ENCODE data around the gene BARX1.

BARX1 gene

GRCh38 chr9:93916358-93916757 lies 38.8 kb downstream of the BARX1 start:
- no peak for DNase-seq

DNA sequence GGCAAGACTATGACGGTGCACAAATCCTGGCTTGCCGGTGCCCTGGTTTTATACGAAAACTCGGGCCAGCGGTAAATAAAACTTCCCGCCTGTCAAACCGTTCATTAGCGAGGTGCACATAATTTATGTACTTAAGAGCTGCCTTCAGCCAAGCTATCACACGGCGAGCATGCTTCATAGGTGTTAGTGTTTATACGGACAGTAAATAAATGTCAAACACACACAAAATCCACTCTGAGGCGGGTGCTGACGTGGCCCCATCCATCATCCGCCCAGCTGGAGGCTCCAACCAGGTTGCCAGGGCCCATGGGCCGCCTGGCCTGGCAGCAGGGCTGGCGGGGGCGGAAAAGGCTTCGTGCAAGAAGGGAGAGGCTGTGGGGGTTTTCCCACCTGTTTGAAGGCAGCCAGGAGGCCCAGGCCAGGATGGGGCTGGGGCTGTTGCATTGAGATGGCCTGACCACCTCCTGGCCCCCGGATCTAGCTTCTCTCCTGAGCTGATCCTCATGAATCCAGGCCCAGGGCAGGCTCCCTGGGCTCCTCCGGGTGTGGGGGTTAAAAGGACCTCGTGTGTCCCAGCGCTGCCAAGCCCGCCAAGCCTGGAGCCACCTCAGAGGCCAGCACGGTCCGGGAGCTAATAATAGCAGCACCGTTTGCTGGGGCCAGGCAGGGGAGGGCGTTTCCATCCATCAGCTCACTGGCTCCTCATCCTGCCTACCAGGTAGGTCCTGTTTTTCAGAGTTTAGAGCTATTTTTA lies 43.2 kb downstream of the BARX1 start:
- no peak for DNase-seq

GRCh38 chr9:93911136-93911745 lies 43.9 kb downstream of the BARX1 start:
- DNase-seq: no peak

DNA sequence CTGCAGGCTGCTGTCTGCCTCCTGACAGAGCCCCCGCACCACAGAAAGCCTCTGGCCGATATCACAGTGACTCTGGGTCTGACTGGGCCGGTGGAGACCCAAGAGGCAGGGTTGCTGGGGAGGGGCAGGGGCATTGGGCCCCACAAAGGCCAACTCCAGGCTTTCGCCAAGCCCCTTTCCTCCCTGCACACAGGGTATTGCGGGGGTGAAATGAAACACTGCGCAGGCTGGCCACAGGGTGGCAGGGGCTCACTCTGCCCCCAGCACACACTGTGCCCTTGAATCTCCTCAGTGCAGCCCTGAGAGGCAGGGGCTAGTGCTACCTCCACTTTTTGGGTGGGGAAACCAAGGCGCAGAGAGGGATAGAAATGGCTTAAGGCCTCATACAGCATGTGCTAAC lies 44.6 kb downstream of the BARX1 start:
- DNase-seq: no peak

GRCh38 chr9:93910196-93910595 lies 45.0 kb downstream of the BARX1 start:
- DNase-seq: no peak

- DNase-seq: no peak
These were observed 45.9 kb downstream of the BARX1 start for GRCh38 chr9:93909242-93909616.

DNA sequence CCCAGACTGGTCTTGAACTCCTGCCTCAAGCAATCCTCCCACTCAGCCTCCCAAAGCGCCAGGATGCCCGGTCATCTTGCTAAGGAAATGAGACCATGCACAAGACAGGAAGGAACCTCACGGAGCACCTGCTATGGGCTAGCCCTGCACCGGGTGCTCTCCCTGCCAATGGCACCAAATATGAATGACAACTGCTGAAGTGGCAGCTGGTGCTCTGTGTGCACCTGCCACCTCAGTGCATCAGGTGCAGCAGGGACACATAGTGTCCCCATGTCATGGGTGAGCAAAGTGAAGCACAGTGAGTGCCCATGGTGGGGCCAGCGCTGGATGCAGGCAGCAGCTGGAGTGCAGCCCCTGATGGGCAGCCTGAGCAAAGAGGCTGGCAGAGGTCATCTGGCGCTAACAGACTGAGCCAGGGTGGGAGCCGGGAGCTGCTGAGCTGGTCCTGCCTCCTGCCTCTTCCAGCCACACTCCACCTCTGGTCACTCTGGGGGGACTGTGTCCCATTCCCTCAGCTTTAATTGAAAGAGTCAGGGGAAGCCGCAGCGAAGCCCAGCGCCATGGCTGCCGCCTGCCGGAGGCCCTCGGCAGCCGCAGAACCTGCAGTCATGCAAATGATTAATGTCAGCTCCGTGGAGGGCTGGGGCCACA lies 46.4 kb downstream of the BARX1 start:
- no peak for DNase-seq

- no peak for DNase-seq
These were observed 47.5 kb downstream of the BARX1 start for GRCh38 chr9:93907551-93908199.

GRCh38 chr9:93906195-93906880 lies 48.8 kb downstream of the BARX1 start:
- DNase-seq: no peak

- DNase-seq: no peak
These were observed 49.6 kb downstream of the BARX1 start for GRCh38 chr9:93905473-93906133.

GRCh38 chr9:93904649-93905472 lies 50.3 kb downstream of the BARX1 start:
- DNase-seq: no peak

- no peak for DNase-seq
These were observed 51.1 kb downstream of the BARX1 start for GRCh38 chr9:93903886-93904648.

GRCh38 chr9:93902780-93903655 lies 52.1 kb downstream of the BARX1 start:
- DNase-seq: no peak

DNA sequence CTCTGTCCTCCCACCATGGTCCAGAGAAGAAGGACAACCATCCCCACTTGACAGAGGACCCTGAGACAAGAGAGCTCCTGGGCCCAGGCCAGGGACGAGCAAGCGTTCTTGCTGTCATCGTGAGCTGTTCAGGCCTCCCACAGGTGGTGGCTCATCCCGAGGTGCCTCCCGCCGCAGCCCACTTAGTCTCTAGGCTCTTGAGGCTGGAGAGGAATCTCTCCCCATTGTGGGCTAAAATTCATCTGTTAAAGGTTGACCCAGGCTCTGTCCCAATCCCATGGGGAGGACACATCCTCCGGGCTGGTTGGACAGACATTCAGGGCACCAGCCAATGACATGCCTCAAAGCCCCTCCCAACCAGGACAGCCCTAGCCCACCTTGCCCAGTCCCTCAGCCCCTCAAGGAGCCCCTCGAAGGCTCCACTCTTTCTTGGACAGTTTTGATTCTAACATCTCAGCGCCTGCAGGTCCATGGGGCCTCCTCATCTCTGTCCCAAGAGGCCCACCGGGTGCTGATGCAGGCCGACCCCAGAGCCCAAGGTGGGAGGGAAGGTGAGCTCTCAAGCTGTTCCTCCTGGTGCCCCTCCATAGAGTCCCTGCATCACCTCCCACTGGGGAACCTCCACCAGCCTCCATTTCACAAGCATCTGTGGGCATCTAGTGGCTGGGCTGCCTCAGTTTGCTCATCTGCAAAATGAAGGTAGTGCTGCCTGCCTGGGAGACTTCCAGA lies 52.9 kb downstream of the BARX1 start:
- no peak for DNase-seq
